K562 (cell line): Measurements from ENCODE around the gene THADA. TPM values are rescaled to one million over a fixed set of nuclear protein-coding genes. Genes with fewer than 3 reads are reported as not detected.

Source experiments
- ATAC-seq: fragments of 200-7000 bp; cut with Tn5 transposase; 3 replicates; pipeline ENCODE4 v1.9.1; 2020; ENCODE audit warnings: moderate library complexity
- BruUV-seq: library from RNA; stranded (reverse); fragments of 400-500 nt; replicated peaks from 2 replicates; lab custom pipeline; 2021; lab: Mats Ljungman, UMichigan
- CTCF ChIA-PET: fragments of 300-600 bp; formaldehyde crosslinking; extraction: SDS; loops from one replicate; lab custom pipeline; 2021; ENCODE audit warnings: low intra/inter-chr PET ratio; lab: Yijun Ruan, JAX
- POLR2A ChIA-PET: fragments of 300-600, 350-650 bp; sonication (Branson Sonifier 250); formaldehyde crosslinking; extraction: SDS; loops from one replicate; lab custom pipeline; 2021; ENCODE audit warnings: antibody characterized with exemption, inconsistent platforms; lab: Yijun Ruan, JAX
- DNase-seq, 4 experiments: peaks; one replicate each; pipeline versions ENCODE4 v3.0.0 to v3.0.0-alpha.2; 2011 to 2018; ENCODE audit warnings: low spot score in 3 of 4, mixed read lengths in 3 of 4; ENCODE audit errors: extremely low read depth in 1 of 4
- FAIRE-seq: peaks from 2 replicates; lab custom pipeline; 2011; peaks lifted over from hg19 to GRCh38; lab: Jason Lieb, UNC
- H2AFZ ChIP-seq: 2 replicates; pipeline ENCODE4 v1.6.0; 2011; ENCODE audit warnings: low read depth, low read length, control low read depth, inconsistent platforms
- H3K27ac ChIP-seq: fragments of 200-600 bp; 3 replicates; pipeline ENCODE4 v1.8.0; 2011; ENCODE audit warnings: low read depth, mild to moderate bottlenecking, control low read depth, inconsistent platforms, low read length, moderate library complexity, mixed read lengths; ENCODE audit errors: extremely low read depth
- H3K27me3 ChIP-seq, 2 experiments: fragments of 300-600 bp in 1 of 2; 2 replicates in 1 of 2; 3 replicates in 1 of 2; pipeline versions ENCODE4 v1.6.0 to v1.8.0; 2011; ENCODE audit warnings: inconsistent platforms in 2 of 2, low read length in 2 of 2, mild to moderate bottlenecking in 1 of 2, mixed read lengths in 1 of 2, moderate library complexity in 1 of 2; ENCODE audit not compliant: control insufficient read depth in 2 of 2, insufficient read depth in 2 of 2
- H3K36me3 ChIP-seq: fragments of 300-600 bp; 3 replicates; pipeline ENCODE4 v1.8.0; 2011; ENCODE audit warnings: mild to moderate bottlenecking, low read length, inconsistent platforms; ENCODE audit not compliant: control insufficient read depth, insufficient read depth
- H3K4me1 ChIP-seq, 2 experiments: fragments of 200-600 bp in 1 of 2; replicated peaks in 1 of 2; 2 replicates in 1 of 2; 3 replicates in 1 of 2; pipeline versions ENCODE4 v1.5.1 to v1.8.0; 2011; ENCODE audit warnings: inconsistent platforms in 2 of 2, low read length in 2 of 2, mild to moderate bottlenecking in 1 of 2, mixed read lengths in 1 of 2, moderate library complexity in 1 of 2; ENCODE audit not compliant: control insufficient read depth in 2 of 2, insufficient read depth in 2 of 2
- H3K4me2 ChIP-seq: 2 replicates; pipeline ENCODE4 v1.6.1; 2011; ENCODE audit warnings: low read length, control low read depth, inconsistent platforms, mixed read lengths; ENCODE audit not compliant: insufficient read depth
- H3K4me3 ChIP-seq: fragments of 200-600 bp; sonication (generic), shearing (Covaris generic); 2 replicates; pipeline ENCODE4 v1.5.1; 2016; ENCODE audit warnings: control low read depth, inconsistent platforms
- H3K79me2 ChIP-seq: fragments of 200-600 bp; 3 replicates; pipeline ENCODE4 v1.8.0; 2011; ENCODE audit warnings: low read length, inconsistent platforms; ENCODE audit not compliant: control insufficient read depth, insufficient read depth
- H3K9ac ChIP-seq, 2 experiments: 2 replicates each; pipeline versions ENCODE4 v1.6.0 to v1.6.1; 2011; ENCODE audit warnings: low read depth in 2 of 2, low read length in 2 of 2, control low read depth in 1 of 2, inconsistent platforms in 1 of 2, mild to moderate bottlenecking in 1 of 2, mixed read lengths in 1 of 2; ENCODE audit not compliant: insufficient read depth in 1 of 2
- H3K9me1 ChIP-seq: one replicate; pipeline ENCODE4 v1.6.0; 2011; ENCODE audit warnings: inconsistent platforms, mild to moderate bottlenecking, low read length, moderate library complexity; ENCODE audit not compliant: control insufficient read depth, insufficient read depth
- H3K9me3 ChIP-seq: replicated peaks from 2 replicates; pipeline ENCODE4 v1.5.1; 2011; ENCODE audit warnings: low read depth, low read length, inconsistent platforms; ENCODE audit not compliant: control insufficient read depth, insufficient read depth
- H4K20me1 ChIP-seq: replicated peaks from 2 replicates; pipeline ENCODE4 v1.6.1; 2011; ENCODE audit warnings: low read length, inconsistent platforms, mixed read lengths; ENCODE audit not compliant: control insufficient read depth, insufficient read depth
- CBX1 ChIP-seq: sonication (generic); IDR thresholded peaks from 2 replicates; pipeline ENCODE4 v1.6.1; 2016; ENCODE audit warnings: antibody characterized with exemption, low read depth, mild to moderate bottlenecking
- DMBX1 ChIP-seq: fragments of 250-450 bp; sonication (Bioruptor Pico); IDR thresholded peaks from 2 replicates; pipeline ENCODE4 v1.8.0; 2022; ENCODE audit warnings: inconsistent platforms, mild to moderate bottlenecking, moderate library complexity, borderline replicate concordance
- ELF4 ChIP-seq: fragments of 450-650 bp; formaldehyde crosslinking; IDR thresholded peaks from 2 replicates; pipeline ENCODE4 v1.4.0; 2022; ENCODE audit warnings: missing genetic modification characterization
- ERF ChIP-seq: fragments of 450-650 bp; formaldehyde crosslinking; IDR thresholded peaks from 2 replicates; pipeline ENCODE4 v1.4.0; 2020; ENCODE audit warnings: mild to moderate bottlenecking, mixed read lengths
- HEY1 ChIP-seq: fragments of 250-450 bp; sonication (Bioruptor Pico); IDR thresholded peaks from 2 replicates; pipeline ENCODE4 v1.5.0; 2020; ENCODE audit warnings: mild to moderate bottlenecking, moderate library complexity, borderline replicate concordance
- NCOA2 ChIP-seq, 2 experiments: fragments of 450-650 bp; IDR thresholded peaks; 2 replicates each; pipeline ENCODE4 v1.6.1; 2018; ENCODE audit warnings: mild to moderate bottlenecking in 2 of 2, moderate library complexity in 1 of 2; ENCODE audit not compliant: partially characterized antibody in 2 of 2
- NFE2L1 ChIP-seq: fragments of 450-650 bp; IDR thresholded peaks from 2 replicates; pipeline ENCODE4 v1.6.1; 2016; ENCODE audit warnings: missing genetic modification characterization, low read depth, mild to moderate bottlenecking, missing compliant biosample characterization, moderate library complexity, borderline replicate concordance
- SMAD4 ChIP-seq: fragments of 250-450 bp; sonication (Bioruptor Pico); conservative IDR thresholded peaks from 2 replicates; pipeline ENCODE4 v1.8.0; 2021; ENCODE audit warnings: inconsistent platforms, mild to moderate bottlenecking, moderate library complexity
- SMARCA4 ChIP-seq: fragments of 450-650 bp; IDR thresholded peaks from 2 replicates; pipeline ENCODE4 v1.6.1; 2016
- SRF ChIP-seq, 2 experiments: fragments of 250-450, 450-650 bp in 1 of 2; sonication (Bioruptor Pico) in 1 of 2; sonication (generic) in 1 of 2; formaldehyde crosslinking; IDR thresholded peaks; 2 replicates each; pipeline versions ENCODE4 v1.5.0 to v1.5.1; 2020 to 2022; ENCODE audit warnings: mild to moderate bottlenecking in 1 of 2, missing genetic modification reagents in 1 of 2
- STAT5B ChIP-seq: fragments of 250-450 bp; sonication (Bioruptor Pico); IDR thresholded peaks from 2 replicates; pipeline ENCODE4 v1.8.0; 2021; ENCODE audit warnings: mild to moderate bottlenecking, inconsistent platforms
- TBP ChIP-seq: optimal IDR thresholded peaks from 2 replicates; pipeline ENCODE3; 2011; ENCODE audit warnings: low read depth, low read length, improper control_type of control experiment
- ZNF12 ChIP-seq: sonication (generic); formaldehyde crosslinking; IDR thresholded peaks from 2 replicates; pipeline ENCODE4 v1.4.0; 2020; ENCODE audit warnings: mild to moderate bottlenecking, missing genetic modification reagents
- ZNF124 ChIP-seq: sonication (generic); formaldehyde crosslinking; IDR thresholded peaks from 2 replicates; pipeline ENCODE4 v1.8.1; 2022; ENCODE audit warnings: missing genetic modification reagents
- ZNF316 ChIP-seq: fragments of 450-650 bp; IDR thresholded peaks from 2 replicates; pipeline ENCODE4 v1.6.1; 2016
- ZNF589 ChIP-seq: fragments of 200-800 bp; sonication (Bioruptor generic); IDR thresholded peaks from 2 replicates; pipeline ENCODE4 v1.6.1; 2016; ENCODE audit warnings: low read depth, missing genetic modification characterization, missing compliant biosample characterization
- WGBS: fragments of 100-300 bp; shearing (Covaris generic); methylation state at CpG from one replicate; pipeline ENCODE4 v1.1.6; 2016; ENCODE audit warnings: low coverage, mixed read lengths; ENCODE audit not compliant: insufficient coverage; ENCODE audit errors: missing lambda C conversion rate; 5-methylcytosine and 5-hydroxymethylcytosine counted together
- in situ Hi-C: fragments of 300-500 bp; cut with MboI; formaldehyde crosslinking; loops from 4 replicates; pipeline ENCODE4 v1.15.0; 2018; ENCODE audit warnings: inconsistent platforms, mixed read lengths
- intact Hi-C: fragments of 100-400 bp; cut with micrococcal nuclease; formaldehyde crosslinking; loops from 2 replicates; pipeline ENCODE4 v1.14.2; 2022
- polyA plus RNA-seq, 8 experiments: library from polyadenylated mRNA; depleted of rRNA in 4 of 8; stranded (reverse) in 5 of 8; unstranded in 3 of 8; fragments of >200 nt; fragmentation: Nextera tagmentation in 2 of 8; fragmentation: Illumina TruSeq in 1 of 8; extraction: Ambion mirVana in 2 of 8; extraction: Trizol in 1 of 8; gene quantifications; 2 replicates each; pipeline versions ENCODE4 v1.2.1 to v1.2.3, GENCODE V29; 2011 to 2014; ENCODE audit warnings: inconsistent platforms in 1 of 8, missing spikeins in 1 of 8
- total RNA-seq, 7 experiments: library from RNA; depleted of rRNA in 6 of 7; stranded (reverse); fragments of >200 nt in 6 of 7; fragmentation: Illumina TruSeq in 2 of 7; extraction: Trizol in 2 of 7; gene quantifications; 2 replicates each; pipeline versions ENCODE4 v1.2.1 to v1.2.3, GENCODE V29; 2011 to 2021; ENCODE audit warnings: low replicate concordance in 1 of 7
- TF ChIP-seq, protein P1 (sequence below): fragments of 250-450 bp; sonication (Bioruptor Pico); IDR thresholded peaks from 2 replicates; pipeline ENCODE4 v1.4.0; 2020; ENCODE audit warnings: borderline replicate concordance
- TF ChIP-seq, protein P2 (sequence below): sonication (generic); formaldehyde crosslinking; IDR thresholded peaks from 2 replicates; pipeline ENCODE4 v1.8.1; 2023; ENCODE audit warnings: mild to moderate bottlenecking, missing genetic modification reagents, moderate library complexity
- TF ChIP-seq, protein P3 (sequence below): sonication (generic); formaldehyde crosslinking; IDR thresholded peaks from 2 replicates; pipeline ENCODE4 v1.8.0; 2022; ENCODE audit warnings: missing genetic modification reagents, mild to moderate bottlenecking, borderline replicate concordance

THADA gene
- total and polyA plus RNA-seq, 9 of the 15 experiments (the other 6 are each of a cell fraction or from before 2014, with no cell fraction given), result 17.8 to 34.7 (median 31.9) TPM

DNA sequence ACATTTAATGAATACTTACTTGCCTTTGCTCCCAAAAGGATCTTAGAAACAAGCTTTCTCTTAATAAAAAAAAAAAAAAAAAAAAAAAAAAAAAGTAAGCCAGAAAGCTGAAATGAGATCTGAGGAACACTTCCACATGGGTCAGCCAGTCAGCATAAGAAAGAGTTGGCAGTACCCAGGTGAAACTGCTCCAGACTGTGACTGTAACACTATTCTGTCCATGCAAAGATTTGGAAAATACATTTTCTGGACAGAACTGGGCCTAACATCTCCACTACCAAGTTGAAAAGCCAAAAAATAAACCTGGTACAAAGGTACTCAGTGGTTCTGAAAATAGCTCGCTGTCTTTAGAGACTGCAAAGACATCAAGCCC lies 135.7 kb downstream of the THADA start:
- H4K20me1 ChIP-seq, result no peaks in the 10 kb centered on the region
- no peaks in the 10 kb centered on the region for H3K27me3 ChIP-seq
- H3K9me3 ChIP-seq, result no peaks in the 10 kb centered on the region
- no TSS peak for BruUV-seq
- H3K4me2 ChIP-seq, result no peak overlapping the region
- intact Hi-C loops, result no loop called here
- no peaks in the 10 kb centered on the region for H3K9me1 ChIP-seq
- no peak overlapping the region for H3K4me3 ChIP-seq
- no peaks in the 10 kb centered on the region for H3K4me1 ChIP-seq
- no peak for ATAC-seq
- TF ChIP-seq, protein P1, sequence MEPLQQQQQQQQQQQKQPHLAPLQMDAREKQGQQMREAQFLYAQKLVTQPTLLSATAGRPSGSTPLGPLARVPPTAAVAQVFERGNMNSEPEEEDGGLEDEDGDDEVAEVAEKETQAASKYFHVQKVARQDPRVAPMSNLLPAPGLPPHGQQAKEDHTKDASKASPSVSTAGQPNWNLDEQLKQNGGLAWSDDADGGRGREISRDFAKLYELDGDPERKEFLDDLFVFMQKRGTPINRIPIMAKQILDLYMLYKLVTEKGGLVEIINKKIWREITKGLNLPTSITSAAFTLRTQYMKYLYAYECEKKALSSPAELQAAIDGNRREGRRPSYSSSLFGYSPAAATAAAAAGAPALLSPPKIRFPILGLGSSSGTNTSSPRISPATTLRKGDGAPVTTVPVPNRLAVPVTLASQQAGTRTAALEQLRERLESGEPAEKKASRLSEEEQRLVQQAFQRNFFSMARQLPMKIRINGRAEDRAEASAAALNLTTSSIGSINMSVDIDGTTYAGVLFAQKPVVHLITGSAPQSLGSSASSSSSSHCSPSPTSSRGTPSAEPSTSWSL (CRISPR knock-in tag), result no peak
- TF ChIP-seq, protein P2, sequence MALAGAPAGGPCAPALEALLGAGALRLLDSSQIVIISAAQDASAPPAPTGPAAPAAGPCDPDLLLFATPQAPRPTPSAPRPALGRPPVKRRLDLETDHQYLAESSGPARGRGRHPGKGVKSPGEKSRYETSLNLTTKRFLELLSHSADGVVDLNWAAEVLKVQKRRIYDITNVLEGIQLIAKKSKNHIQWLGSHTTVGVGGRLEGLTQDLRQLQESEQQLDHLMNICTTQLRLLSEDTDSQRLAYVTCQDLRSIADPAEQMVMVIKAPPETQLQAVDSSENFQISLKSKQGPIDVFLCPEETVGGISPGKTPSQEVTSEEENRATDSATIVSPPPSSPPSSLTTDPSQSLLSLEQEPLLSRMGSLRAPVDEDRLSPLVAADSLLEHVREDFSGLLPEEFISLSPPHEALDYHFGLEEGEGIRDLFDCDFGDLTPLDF (CRISPR knock-in tag), result no peak
- TF ChIP-seq HEY1 (no peak), ERF (no peak), ZNF316 (no peak), SRF (CRISPR knock-in tag; IDR thresholded peaks at IDR 0.05) (no peak), SMARCA4 (no peak), ELF4 (CRISPR knock-in tag) (no peak), ZNF124 (CRISPR knock-in tag) (no peak), STAT5B (CRISPR knock-in tag) (no peak), SMAD4 (CRISPR knock-in tag) (no peak), CBX1 (no peak), ZNF589 (CRISPR knock-in tag) (no peak), NCOA2 (IDR thresholded peaks at IDR 0.05; ENCODE audit: partially characterized antibody in 2 of 2) (no peak), TBP (no peak), DMBX1 (CRISPR knock-in tag) (no peak), ZNF12 (CRISPR knock-in tag) (no peak), NFE2L1 (no peak)
- TF ChIP-seq, protein P3, sequence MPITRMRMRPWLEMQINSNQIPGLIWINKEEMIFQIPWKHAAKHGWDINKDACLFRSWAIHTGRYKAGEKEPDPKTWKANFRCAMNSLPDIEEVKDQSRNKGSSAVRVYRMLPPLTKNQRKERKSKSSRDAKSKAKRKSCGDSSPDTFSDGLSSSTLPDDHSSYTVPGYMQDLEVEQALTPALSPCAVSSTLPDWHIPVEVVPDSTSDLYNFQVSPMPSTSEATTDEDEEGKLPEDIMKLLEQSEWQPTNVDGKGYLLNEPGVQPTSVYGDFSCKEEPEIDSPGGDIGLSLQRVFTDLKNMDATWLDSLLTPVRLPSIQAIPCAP (CRISPR knock-in tag), result no peak
- TF ChIP-seq, all 486 proteins: peak for 0
- in situ Hi-C loops, result no loop called here
- no peak for DNase-seq
- 75% methylated on average over 1 of the region's 1 CpG for WGBS
- CTCF ChIA-PET, result interaction anchor here (0.6 kb wide), 1 partner anchor 13 kb away, joined by 4 read pairs; no protein-coding TSS in a partner anchor
- H3K27ac ChIP-seq, result no peak overlapping the region
- H3K79me2 ChIP-seq, result no peaks in the 10 kb centered on the region
- POLR2A ChIA-PET, result interaction anchor here (0.6 kb wide), 1 partner anchor 1221 kb away, joined by 3 read pairs; no protein-coding TSS in a partner anchor
- no peak overlapping the region for H3K9ac ChIP-seq
- FAIRE-seq, result no peak
- no peak overlapping the region for H2AFZ ChIP-seq
- no peaks in the 10 kb centered on the region; the same call in 2 of the 3 replicates for H3K36me3 ChIP-seq
